Measurements from ENCODE around the gene TDRD3. TPM values are rescaled to one million over a fixed set of nuclear protein-coding genes. Genes with fewer than 3 reads are reported as not detected.

The TDRD3 gene
- total RNA-seq, 1 experiment from 2014 or later: 17.2 TPM

GRCh38 chr13:60435762-60436374 is 38.8 kb downstream of the TDRD3 start:
- Histone ChIP-seq H3K27me3 (replicated peaks; ENCODE audit: control insufficient read depth, insufficient read depth, low read length) (no peaks in the 10 kb centered on the region), H3K36me3 (ENCODE audit: control insufficient read depth, insufficient read depth, low read length) (no peaks in the 10 kb centered on the region), H3K4me1 (no peaks in the 10 kb centered on the region), H3K9me3 (no peaks in the 10 kb centered on the region; the same call in 1 of the 2 replicates), H3K4me3 (ENCODE audit: low read depth, low read length) (no peak overlapping the region)
- Mint-ChIP-seq H3K4me1 (ENCODE audit: low read depth, unreplicated experiment) (no peaks in the 10 kb centered on the region), H3K27me3 (ENCODE audit: insufficient read depth, unreplicated experiment) (no peaks in the 10 kb centered on the region), H3K4me3 (ENCODE audit: unreplicated experiment) (no peak overlapping the region), H3K27ac (ENCODE audit: unreplicated experiment) (no peak overlapping the region), H3K9me3 (ENCODE audit: unreplicated experiment) (peaks cover 10% of the 10 kb centered on the region), H3K36me3 (ENCODE audit: insufficient read depth, unreplicated experiment) (no peaks in the 10 kb centered on the region)
- DNase-seq: no peak
- BruUV-seq (replicated peaks): no TSS peak
- ChIA-PET POLR2A (no interaction called here), CTCF (no interaction called here)
- no peak for TF ChIP-seq CTCF (IDR thresholded peaks at IDR 0.05; ENCODE audit: insufficient read depth in 1 of 2, low read depth in 1 of 2, low read length in 1 of 2, severe bottlenecking in 1 of 2, unreplicated experiment in 1 of 2)
- intact Hi-C loops (cut with micrococcal nuclease; ENCODE audit: unreplicated experiment): loop anchor here (10.0 kb wide), 2 partner anchors 531 to 751 kb away; no protein-coding TSS in a partner anchor

- no peak for DNase-seq
- H3K36me3 Mint-ChIP-seq (ENCODE audit: insufficient read depth, unreplicated experiment): no peaks in the 10 kb centered on the region
- H3K4me1 Mint-ChIP-seq (ENCODE audit: low read depth, unreplicated experiment): no peaks in the 10 kb centered on the region
- no peak overlapping the region for H3K4me3 Mint-ChIP-seq (ENCODE audit: unreplicated experiment)
- intact Hi-C loops (cut with micrococcal nuclease; ENCODE audit: unreplicated experiment): loop anchor here (10.0 kb wide), 2 partner anchors 534 to 754 kb away; no protein-coding TSS in a partner anchor
- H3K4me3 ChIP-seq (ENCODE audit: low read depth, low read length): no peak overlapping the region
- no peaks in the 10 kb centered on the region for H3K4me1 ChIP-seq
- ChIA-PET POLR2A (no interaction called here), CTCF (no interaction called here)
- no peaks in the 10 kb centered on the region for H3K36me3 ChIP-seq (ENCODE audit: control insufficient read depth, insufficient read depth, low read length)
- no peaks in the 10 kb centered on the region; the same call in 1 of the 2 replicates for H3K9me3 ChIP-seq
- H3K9me3 Mint-ChIP-seq (ENCODE audit: unreplicated experiment): peaks cover 10% of the 10 kb centered on the region
- no peak overlapping the region for H3K27ac Mint-ChIP-seq (ENCODE audit: unreplicated experiment)
- TF ChIP-seq CTCF (IDR thresholded peaks at IDR 0.05; ENCODE audit: insufficient read depth in 1 of 2, low read depth in 1 of 2, low read length in 1 of 2, severe bottlenecking in 1 of 2, unreplicated experiment in 1 of 2): no peak
- H3K27me3 Mint-ChIP-seq (ENCODE audit: insufficient read depth, unreplicated experiment): no peaks in the 10 kb centered on the region
- H3K27me3 ChIP-seq (replicated peaks; ENCODE audit: control insufficient read depth, insufficient read depth, low read length): no peaks in the 10 kb centered on the region
- BruUV-seq (replicated peaks): no TSS peak
These were observed 42.2 kb downstream of the TDRD3 start for GRCh38 chr13:60439201-60439600.

GRCh38 chr13:60441761-60442160 is 44.7 kb downstream of the TDRD3 start:
- H3K27ac Mint-ChIP-seq (ENCODE audit: unreplicated experiment): no peak overlapping the region
- TF ChIP-seq CTCF (IDR thresholded peaks at IDR 0.05; ENCODE audit: insufficient read depth in 1 of 2, low read depth in 1 of 2, low read length in 1 of 2, severe bottlenecking in 1 of 2, unreplicated experiment in 1 of 2): no peak
- no peaks in the 10 kb centered on the region for H3K4me1 Mint-ChIP-seq (ENCODE audit: low read depth, unreplicated experiment)
- no peaks in the 10 kb centered on the region for H3K36me3 Mint-ChIP-seq (ENCODE audit: insufficient read depth, unreplicated experiment)
- H3K27me3 Mint-ChIP-seq (ENCODE audit: insufficient read depth, unreplicated experiment): no peaks in the 10 kb centered on the region
- no peak overlapping the region for H3K4me3 ChIP-seq (ENCODE audit: low read depth, low read length)
- BruUV-seq (replicated peaks): no TSS peak
- no peaks in the 10 kb centered on the region for H3K27me3 ChIP-seq (replicated peaks; ENCODE audit: control insufficient read depth, insufficient read depth, low read length)
- H3K4me3 Mint-ChIP-seq (ENCODE audit: unreplicated experiment): no peak overlapping the region
- POLR2A ChIA-PET: no interaction called here
- DNase-seq: no peak
- intact Hi-C loops (cut with micrococcal nuclease; ENCODE audit: unreplicated experiment): no loop called here
- H3K36me3 ChIP-seq (ENCODE audit: control insufficient read depth, insufficient read depth, low read length): no peaks in the 10 kb centered on the region
- H3K9me3 Mint-ChIP-seq (ENCODE audit: unreplicated experiment): no peaks in the 10 kb centered on the region
- CTCF ChIA-PET: no interaction called here
- H3K4me1 ChIP-seq: no peaks in the 10 kb centered on the region
- H3K9me3 ChIP-seq: no peaks in the 10 kb centered on the region

All from Caco-2 (cell line).